GM18526 (cell line): Measurements from ENCODE around the gene ALG14.

Experiments
- POLR2A ChIP-seq: IDR thresholded peaks from 3 replicates; pipeline ENCODE4 v1.6.1; 2011; ENCODE audit not compliant: insufficient read length; ENCODE audit errors: extremely low read depth

The ALG14 gene

GRCh38 chr1:95095833-95096217 is 23.1 kb upstream of the ALG14 start:
- TF ChIP-seq POLR2A, result no peak

GRCh38 chr1:95094923-95095322 is 22.2 kb upstream of the ALG14 start:
- no peak for TF ChIP-seq POLR2A

- TF ChIP-seq POLR2A, result no peak
Observed at GRCh38 chr1:95093296-95093695, 20.5 kb upstream of the ALG14 start.

- TF ChIP-seq POLR2A, result no peak
Observed at GRCh38 chr1:95089650-95090287, 17.0 kb upstream of the ALG14 start.

- no peak for TF ChIP-seq POLR2A
Observed at GRCh38 chr1:95088303-95088702, 15.6 kb upstream of the ALG14 start.

GRCh38 chr1:95086949-95087533 is 14.3 kb upstream of the ALG14 start:
- TF ChIP-seq POLR2A, result no peak

GRCh38 chr1:95085376-95085775 is 12.6 kb upstream of the ALG14 start:
- no peak for TF ChIP-seq POLR2A

GRCh38 chr1:95084317-95085176 is 11.8 kb upstream of the ALG14 start:
- TF ChIP-seq POLR2A, result no peak

GRCh38 chr1:95080879-95081278 is 8.1 kb upstream of the ALG14 start:
- TF ChIP-seq POLR2A, result no peak

GRCh38 chr1:95080446-95080845 is 7.7 kb upstream of the ALG14 start:
- no peak for TF ChIP-seq POLR2A

- TF ChIP-seq POLR2A, result no peak
Observed at GRCh38 chr1:95076034-95076433, 3.3 kb upstream of the ALG14 start.

- no peak for TF ChIP-seq POLR2A
Observed at GRCh38 chr1:95073446-95073845, 695 bp upstream of the ALG14 start.

- no peak for TF ChIP-seq POLR2A
Observed at GRCh38 chr1:95072117-95072516, 634 bp downstream of the ALG14 start.

- TF ChIP-seq POLR2A, result no peak
Observed at GRCh38 chr1:95071539-95071938, 1.2 kb downstream of the ALG14 start.

GRCh38 chr1:95069710-95070093 is 3.0 kb downstream of the ALG14 start:
- TF ChIP-seq POLR2A, result no peak
